H1 (cell line): Measurements from ENCODE around the gene PTPA. TPM values are rescaled to one million over a fixed set of nuclear protein-coding genes. Genes with fewer than 3 reads are reported as not detected.

Experiments
- CTCF ChIA-PET: fragments of 300-600 bp; sonication (Branson Sonifier 250); formaldehyde crosslinking; loops from one replicate; lab custom pipeline; 2021; ENCODE audit not compliant: partially characterized antibody; lab: Charles Lee
- POLR2A ChIA-PET: fragments of 300-600 bp; sonication (Branson Sonifier 250); formaldehyde crosslinking; loops from one replicate; lab custom pipeline; 2021; ENCODE audit warnings: inconsistent platforms; ENCODE audit not compliant: partially characterized antibody; lab: Charles Lee
- DNase-seq, 2 experiments: peaks; one replicate each; pipeline versions ENCODE4 v3.0.0 to v3.0.0-alpha.2; 2010 to 2022; ENCODE audit warnings: low spot score in 2 of 2, low read depth in 1 of 2, mixed read lengths in 1 of 2
- FAIRE-seq: peaks from 2 replicates; lab custom pipeline; 2011; peaks lifted over from hg19 to GRCh38; lab: Jason Lieb, UNC
- H2AFZ ChIP-seq: 2 replicates; pipeline ENCODE4 v1.8.1; 2012; ENCODE audit warnings: low read length, inconsistent platforms
- H2AK5ac ChIP-seq: 2 replicates; pipeline ENCODE4 v1.6.1; 2013; ENCODE audit warnings: low read depth, low read length
- H2BK120ac ChIP-seq: replicated peaks from 2 replicates; pipeline ENCODE3; 2013; ENCODE audit warnings: low read depth, low read length, inconsistent platforms
- H2BK12ac ChIP-seq: 2 replicates; pipeline ENCODE4 v1.6.1; 2013; ENCODE audit warnings: low read depth, low read length
- H2BK15ac ChIP-seq: 2 replicates; pipeline ENCODE4 v1.6.1; 2013; ENCODE audit warnings: low read length
- H2BK20ac ChIP-seq: 2 replicates; pipeline ENCODE4 v1.6.1; 2013; ENCODE audit warnings: low read length
- H2BK5ac ChIP-seq: 2 replicates; pipeline ENCODE4 v1.6.1; 2013; ENCODE audit warnings: low read depth, low read length
- H3K14ac ChIP-seq: 2 replicates; pipeline ENCODE4 v1.6.1; 2013; ENCODE audit warnings: inconsistent platforms; ENCODE audit not compliant: insufficient read length
- H3K18ac ChIP-seq: 2 replicates; pipeline ENCODE4 v1.6.1; 2013; ENCODE audit warnings: low read length; ENCODE audit errors: extremely low read depth
- H3K23ac ChIP-seq: 2 replicates; pipeline ENCODE4 v1.6.1; 2013; ENCODE audit warnings: inconsistent platforms; ENCODE audit not compliant: insufficient read length
- H3K23me2 ChIP-seq: 2 replicates; pipeline ENCODE4 v1.6.1; 2013; ENCODE audit warnings: low read depth, low read length
- H3K27ac ChIP-seq: 2 replicates; pipeline ENCODE4 v1.6.1; 2011; ENCODE audit warnings: low read depth, low read length, inconsistent platforms
- H3K27me3 ChIP-seq, 4 experiments: replicated peaks in 1 of 4; 1 replicate in 1 of 4; 2 replicates in 3 of 4; pipeline versions ENCODE4 v1.6.1 to v1.8.1; 2011 to 2013; ENCODE audit warnings: low read length in 3 of 4, mild to moderate bottlenecking in 3 of 4, inconsistent platforms in 2 of 4, mixed read lengths in 2 of 4, moderate library complexity in 1 of 4; ENCODE audit not compliant: control insufficient read depth in 3 of 4, insufficient read depth in 3 of 4; ENCODE audit errors: extremely low read depth in 1 of 4
- H3K36me3 ChIP-seq, 4 experiments: 2 replicates each; pipeline versions ENCODE4 v1.6.1 to v1.8.1; 2011 to 2013; ENCODE audit warnings: mild to moderate bottlenecking in 4 of 4, low read length in 3 of 4, moderate library complexity in 2 of 4, control low read depth in 1 of 4, inconsistent platforms in 1 of 4; ENCODE audit not compliant: insufficient read depth in 4 of 4, control insufficient read depth in 2 of 4
- H3K4ac ChIP-seq: replicated peaks from 2 replicates; pipeline ENCODE3; 2013; ENCODE audit warnings: low read length, low read depth, mixed read lengths, inconsistent platforms; ENCODE audit not compliant: insufficient read length
- H3K4me1 ChIP-seq, 4 experiments: replicated peaks in 1 of 4; 1 replicate in 1 of 4; 2 replicates in 3 of 4; pipeline versions ENCODE4 v1.6.1 to v1.8.1; 2011 to 2013; ENCODE audit warnings: low read length in 3 of 4, inconsistent platforms in 2 of 4, mixed read lengths in 1 of 4; ENCODE audit not compliant: insufficient read depth in 4 of 4, control insufficient read depth in 3 of 4
- H3K4me2 ChIP-seq, 2 experiments: 2 replicates each; pipeline versions ENCODE4 v1.6.1 to v1.8.1; 2011 to 2013; ENCODE audit warnings: low read depth in 2 of 2, low read length in 2 of 2, control low read depth in 1 of 2, inconsistent platforms in 1 of 2, mild to moderate bottlenecking in 1 of 2; ENCODE audit not compliant: insufficient read depth in 1 of 2
- H3K4me3 ChIP-seq, 4 experiments: fragments of 200-600, 300-600 bp in 1 of 4; sonication (generic), shearing (Covaris generic), sonication (Bioruptor Twin) in 1 of 4; 2 replicates each; pipeline versions ENCODE4 v1.5.1 to v1.8.1; 2011 to 2016; ENCODE audit warnings: low read length in 4 of 4, low read depth in 3 of 4, control low read depth in 2 of 4, inconsistent platforms in 2 of 4, mild to moderate bottlenecking in 2 of 4, mixed read lengths in 1 of 4, moderate library complexity in 1 of 4; ENCODE audit not compliant: insufficient read depth in 2 of 4; ENCODE audit errors: extremely low read depth in 1 of 4
- H3K56ac ChIP-seq: replicated peaks from 2 replicates; pipeline ENCODE3; 2013; ENCODE audit warnings: low read depth, mild to moderate bottlenecking, mixed read lengths, low read length, inconsistent platforms; ENCODE audit not compliant: insufficient read length
- H3K79me1 ChIP-seq: 2 replicates; pipeline ENCODE4 v1.6.1; 2013; ENCODE audit warnings: low read depth, low read length, control low read depth
- H3K79me2 ChIP-seq, 2 experiments: 2 replicates each; pipeline versions ENCODE4 v1.6.1 to v1.8.1; 2012 to 2013; ENCODE audit warnings: low read length in 2 of 2, mild to moderate bottlenecking in 2 of 2, inconsistent platforms in 1 of 2; ENCODE audit not compliant: insufficient read depth in 2 of 2, control insufficient read depth in 1 of 2
- H3K9ac ChIP-seq, 4 experiments: replicated peaks in 1 of 4; 1 replicate in 1 of 4; 2 replicates in 3 of 4; pipeline versions ENCODE4 v1.6.1 to v1.8.1; 2011 to 2013; ENCODE audit warnings: low read depth in 3 of 4, low read length in 3 of 4, control low read depth in 2 of 4, mild to moderate bottlenecking in 2 of 4, moderate library complexity in 2 of 4, inconsistent platforms in 1 of 4; ENCODE audit errors: extremely low read depth in 1 of 4
- H3K9me3 ChIP-seq, 2 experiments: 2 replicates each; pipeline versions ENCODE4 v1.6.1 to v1.8.1; 2012 to 2013; ENCODE audit warnings: mild to moderate bottlenecking in 2 of 2, moderate library complexity in 2 of 2, control low read depth in 1 of 2, inconsistent platforms in 1 of 2, low read depth in 1 of 2, low read length in 1 of 2, mixed read lengths in 1 of 2; ENCODE audit not compliant: insufficient read depth in 2 of 2
- H4K20me1 ChIP-seq, 2 experiments: replicated peaks in 1 of 2; 2 replicates each; pipeline versions ENCODE3 to v1.8.1; 2011 to 2013; ENCODE audit warnings: inconsistent platforms in 2 of 2, low read length in 2 of 2, mild to moderate bottlenecking in 1 of 2; ENCODE audit not compliant: insufficient read depth in 2 of 2, control insufficient read depth in 1 of 2
- H4K5ac ChIP-seq: 2 replicates; pipeline ENCODE4 v1.6.1; 2013; ENCODE audit warnings: low read length, low read depth, mixed read lengths, inconsistent platforms; ENCODE audit not compliant: insufficient read length
- H4K8ac ChIP-seq: 2 replicates; pipeline ENCODE4 v1.8.0; 2013; ENCODE audit warnings: mild to moderate bottlenecking, moderate library complexity, low read length, inconsistent platforms; ENCODE audit not compliant: insufficient read depth; ENCODE audit errors: extremely low read depth
- H4K91ac ChIP-seq: replicated peaks from 2 replicates; pipeline ENCODE3; 2013; ENCODE audit warnings: low read length, mixed read lengths, inconsistent platforms; ENCODE audit not compliant: insufficient read length
- FOSL1 ChIP-seq: IDR thresholded peaks from 2 replicates; pipeline ENCODE4 v1.6.1; 2011; ENCODE audit warnings: mild to moderate bottlenecking, low read depth, low read length, moderate library complexity; ENCODE audit not compliant: insufficient read depth
- RXRA ChIP-seq: IDR thresholded peaks from 2 replicates; pipeline ENCODE4 v1.6.1; 2011; ENCODE audit warnings: low read depth, mild to moderate bottlenecking, low read length, moderate library complexity; ENCODE audit not compliant: insufficient read depth
- WGBS, 2 experiments: shearing (Covaris generic) in 1 of 2; methylation state at CpG; one replicate each; pipeline versions ENCODE4 v1.1.6 to v1.1.7; 2013 to 2015; ENCODE audit warnings: low lambda C conversion rate in 2 of 2, mixed read lengths in 2 of 2, inconsistent platforms in 1 of 2, low coverage in 1 of 2, missing lambda C conversion rate in 1 of 2; ENCODE audit not compliant: insufficient replicate concordance in 2 of 2, insufficient coverage in 1 of 2, insufficient read length in 1 of 2; ENCODE audit errors: extremely low coverage in 1 of 2, missing lambda C conversion rate in 1 of 2; 5-methylcytosine and 5-hydroxymethylcytosine counted together
- polyA plus RNA-seq, 7 experiments: library from polyadenylated mRNA; depleted of rRNA in 3 of 7; stranded (reverse) in 5 of 7; unstranded in 2 of 7; fragments of >200 nt in 5 of 7; fragments of 200-250 nt in 2 of 7; gene quantifications; 1 replicate in 5 of 7; 2 replicates in 1 of 7; 4 replicates in 1 of 7; pipeline versions ENCODE4 v1.2.1 to v1.2.3, GENCODE V29; 2011 to 2013; ENCODE audit warnings: missing spikeins in 2 of 7, mixed read lengths in 2 of 7
- total RNA-seq: library from RNA; stranded (reverse); fragmentation: NEBNext Ultra II Directional; extraction: Animal tissue kit (Norgen Biotek cat#: 25700); gene quantifications from 2 replicates; pipeline ENCODE4 v1.2.1, GENCODE V29; 2021

The PTPA gene
- total and polyA plus RNA-seq, 2 of the 8 experiments (the other 6 are each of a cell fraction or from before 2014, with no cell fraction given) = 114 to 145 TPM

DNA sequence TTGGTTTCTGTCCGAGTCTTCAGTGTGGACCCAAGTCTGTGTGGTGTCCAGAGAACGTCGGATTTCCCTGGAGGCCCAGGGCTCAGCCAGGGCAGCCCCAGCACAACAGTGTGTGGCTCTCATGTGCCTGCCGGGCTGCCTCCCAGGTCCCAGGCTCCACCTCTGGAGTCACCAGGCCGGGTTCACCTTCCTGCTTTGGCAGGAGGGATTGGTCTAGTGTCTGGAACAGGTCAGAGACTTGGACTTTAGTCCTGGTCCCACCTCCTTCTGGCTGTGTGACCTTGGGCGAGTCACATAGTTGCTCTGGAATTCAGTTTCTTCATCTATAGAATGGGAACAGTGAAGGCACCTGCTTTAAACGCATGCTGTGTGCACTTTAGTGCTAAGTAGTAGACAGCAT lies 27.1 kb upstream of the PTPA start:
- Histone ChIP-seq H2BK15ac (no peak overlapping the region), H3K14ac (no peak overlapping the region), H2AK5ac (no peak overlapping the region), H4K20me1 (peaks cover 7 to 22% of the 10 kb centered on the region in 2 experiments), H4K5ac (no peak overlapping the region), H2BK20ac (no peak overlapping the region), H2BK12ac (no peak overlapping the region), H2AFZ (no peak overlapping the region), H3K4me1 (peaks cover 0 to 9% (median 5%) of the 10 kb centered on the region in 4 experiments; a peak in 6 of 7 replicates), H3K9me3 (no peaks in the 10 kb centered on the region), H3K4ac (no peak overlapping the region), H3K4me3 (no peak overlapping the region), H4K91ac (no peak overlapping the region), H3K23me2 (peaks cover 8% of the 10 kb centered on the region), H4K8ac (no peak overlapping the region), H2BK5ac (no peak overlapping the region), H2BK120ac (no peak overlapping the region), H3K27me3 (no peaks in the 10 kb centered on the region), H3K27ac (no peak overlapping the region), H3K79me1 (peaks cover 27% of the 10 kb centered on the region), H3K9ac (0 out of 7 replicates have a peak overlapping the region, but pooled peaks of 1 of the 4 experiments have one; percentile 8), H3K18ac (no peak overlapping the region), H3K79me2 (peaks cover 8 to 40% of the 10 kb centered on the region in 2 experiments; a peak in 3 of 4 replicates), H3K36me3 (peaks cover 7 to 29% (median 19%) of the 10 kb centered on the region in 4 experiments), H3K23ac (no peak overlapping the region), H3K4me2 (no peak overlapping the region), H3K56ac (no peak overlapping the region)
- DNase-seq (no peak), FAIRE-seq (no peak)
- ChIA-PET POLR2A (interaction anchor here (0.6 to 3.9 kb wide), 4 partner anchors 9 to 783 kb away, joined by 3 to 27 read pairs (median 4); no protein-coding TSS in a partner anchor), CTCF (interaction anchor here (0.9 to 2.2 kb wide), 2 partner anchors 14 to 17 kb away, joined by 4 to 9 read pairs; no protein-coding TSS in a partner anchor)
- 83% methylated on average over 7 of the region's 7 CpGs; no CpG with 5 or more reads in 1 of the 2 experiments for WGBS, 2 experiments
- TF ChIP-seq FOSL1 = no peak
- no peak for TF ChIP-seq RXRA
